ENCODE data around the gene DMC1.

The DMC1 gene

DNA sequence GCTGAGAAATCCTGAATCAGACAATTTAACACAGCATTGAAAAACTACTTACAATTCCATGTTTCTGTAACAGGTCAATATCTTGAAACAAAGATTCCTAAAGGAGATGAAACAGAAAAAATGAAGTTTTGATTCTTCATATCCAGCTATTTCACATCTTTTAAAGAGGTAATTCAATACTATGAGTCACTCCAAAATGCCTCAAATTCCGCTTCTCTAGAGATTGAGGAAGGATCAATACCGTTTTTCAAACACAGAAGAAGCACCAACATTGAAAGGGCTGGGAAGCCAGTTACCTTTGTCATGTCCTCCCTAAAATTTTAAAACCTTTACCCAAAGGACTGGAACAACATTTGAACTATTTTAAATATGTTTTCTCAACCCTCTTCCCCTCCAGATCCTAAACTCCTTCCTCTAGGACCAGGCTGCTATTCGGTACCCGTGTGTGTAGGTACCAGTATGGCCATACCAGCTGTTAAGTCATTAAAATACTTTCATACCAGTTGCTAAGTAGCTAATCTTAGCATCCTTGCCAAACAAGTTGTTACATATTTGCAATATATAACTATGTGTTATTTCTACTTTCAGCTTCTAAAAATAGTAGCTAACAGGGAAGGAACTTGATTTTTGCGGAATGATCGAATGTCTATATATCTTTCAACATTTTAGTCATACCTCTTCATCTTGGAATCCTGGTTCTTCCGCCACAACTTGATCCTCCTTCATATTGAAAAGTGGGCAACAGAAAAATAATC is 2.3 kb downstream of the DMC1 start:
- no peak for DNase-seq (ENCODE audit: low read depth in 2 of 3, low spot score in 2 of 3)

DNA sequence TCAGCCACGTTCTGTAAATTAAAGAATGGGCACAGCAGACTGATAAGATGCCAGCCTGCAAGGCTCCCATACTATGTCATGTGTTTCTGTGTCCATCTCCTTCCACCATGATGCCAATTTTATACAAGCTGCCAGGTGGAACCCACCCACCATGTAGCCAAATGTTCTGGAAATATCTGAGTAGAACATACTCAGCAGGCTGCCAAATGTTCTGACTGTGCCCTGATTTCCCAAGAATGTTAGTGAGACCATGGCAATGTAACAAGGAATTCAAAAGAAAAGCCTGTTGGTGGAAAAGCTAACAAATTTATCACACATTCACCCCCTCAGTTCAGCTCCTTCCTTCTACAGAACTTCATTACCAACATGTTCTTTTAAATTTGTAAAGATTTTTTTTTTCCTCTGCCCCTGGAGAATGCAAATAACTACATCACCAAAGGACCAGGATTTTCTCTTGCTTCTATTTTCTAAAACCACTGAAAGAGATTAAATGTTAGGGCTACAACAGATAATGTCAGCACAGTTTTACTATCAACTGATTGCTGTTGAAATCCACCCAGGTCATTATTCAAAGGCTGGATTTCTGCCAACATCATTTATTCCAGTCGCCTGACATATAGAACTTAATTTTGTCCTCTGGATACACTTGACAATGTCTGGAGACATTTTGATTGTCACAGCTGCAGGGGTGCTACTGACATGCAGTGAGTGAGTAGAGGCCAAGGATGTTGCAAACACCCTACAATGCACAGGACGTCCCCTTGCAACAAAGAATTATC is 3.1 kb downstream of the DMC1 start:
- no peak for DNase-seq (ENCODE audit: low read depth in 2 of 3, low spot score in 2 of 3)

DNA sequence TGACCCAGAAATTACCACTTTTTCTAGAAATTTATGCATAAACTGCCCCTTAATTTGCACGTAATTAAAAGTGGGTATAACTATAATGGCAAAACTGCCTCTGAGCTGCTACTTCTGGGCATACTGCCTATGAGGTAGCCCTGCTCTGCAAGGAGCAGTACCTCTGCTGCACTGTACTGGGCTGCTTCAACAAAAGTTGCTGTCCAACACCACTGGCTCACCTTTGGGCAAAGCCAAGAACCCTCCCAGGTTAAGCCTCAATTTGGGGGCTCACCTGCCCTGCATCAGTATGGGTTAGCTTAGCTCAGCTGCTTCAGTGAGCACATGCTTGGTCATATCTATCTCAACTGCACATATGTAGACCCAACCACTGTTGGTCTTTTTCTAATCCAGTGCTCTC is 4.5 kb downstream of the DMC1 start:
- DNase-seq (ENCODE audit: low read depth in 2 of 3, low spot score in 2 of 3), result no peak

DNA sequence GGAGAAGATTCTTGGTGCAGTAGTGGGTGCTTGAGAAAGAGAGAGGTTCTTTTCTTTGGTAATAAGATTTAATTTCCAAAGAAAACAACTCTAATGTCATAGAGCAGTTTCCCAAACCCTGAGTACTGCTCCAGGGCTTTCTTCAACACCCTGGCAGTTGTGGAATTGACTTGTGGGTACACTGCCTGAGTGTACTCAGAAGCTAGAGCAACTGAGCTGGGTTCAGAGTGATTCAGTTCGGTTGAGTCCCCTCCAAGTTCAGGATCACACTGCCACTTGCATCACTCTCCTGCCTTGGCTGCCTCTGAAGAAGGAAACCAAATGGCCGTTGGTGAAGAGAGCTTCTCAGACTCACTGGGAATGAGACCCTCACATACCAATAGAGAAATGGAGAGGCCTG is 5.3 kb downstream of the DMC1 start:
- DNase-seq (ENCODE audit: low read depth in 2 of 3, low spot score in 2 of 3), result no peak

DNA sequence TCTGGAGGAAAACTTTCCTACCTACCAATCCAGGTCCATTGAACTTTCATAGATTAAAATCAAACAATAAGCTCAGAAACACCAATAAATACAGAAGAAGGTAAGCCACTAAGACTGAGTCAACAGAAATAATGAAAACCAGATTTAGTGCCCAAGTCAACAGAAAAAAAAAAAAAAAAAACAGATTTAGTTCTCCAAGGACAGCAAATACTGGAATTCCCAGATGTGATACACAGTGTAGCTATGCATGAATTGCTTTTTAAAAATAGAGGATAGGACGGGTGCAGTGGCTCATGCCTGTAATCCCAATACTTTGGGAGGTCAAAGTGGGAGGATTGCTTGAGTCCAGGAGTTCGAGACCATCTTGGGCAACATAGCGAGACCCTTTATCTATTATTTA is 15.7 kb downstream of the DMC1 start:
- no peak for DNase-seq (ENCODE audit: low read depth in 2 of 3, low spot score in 2 of 3)

DNA sequence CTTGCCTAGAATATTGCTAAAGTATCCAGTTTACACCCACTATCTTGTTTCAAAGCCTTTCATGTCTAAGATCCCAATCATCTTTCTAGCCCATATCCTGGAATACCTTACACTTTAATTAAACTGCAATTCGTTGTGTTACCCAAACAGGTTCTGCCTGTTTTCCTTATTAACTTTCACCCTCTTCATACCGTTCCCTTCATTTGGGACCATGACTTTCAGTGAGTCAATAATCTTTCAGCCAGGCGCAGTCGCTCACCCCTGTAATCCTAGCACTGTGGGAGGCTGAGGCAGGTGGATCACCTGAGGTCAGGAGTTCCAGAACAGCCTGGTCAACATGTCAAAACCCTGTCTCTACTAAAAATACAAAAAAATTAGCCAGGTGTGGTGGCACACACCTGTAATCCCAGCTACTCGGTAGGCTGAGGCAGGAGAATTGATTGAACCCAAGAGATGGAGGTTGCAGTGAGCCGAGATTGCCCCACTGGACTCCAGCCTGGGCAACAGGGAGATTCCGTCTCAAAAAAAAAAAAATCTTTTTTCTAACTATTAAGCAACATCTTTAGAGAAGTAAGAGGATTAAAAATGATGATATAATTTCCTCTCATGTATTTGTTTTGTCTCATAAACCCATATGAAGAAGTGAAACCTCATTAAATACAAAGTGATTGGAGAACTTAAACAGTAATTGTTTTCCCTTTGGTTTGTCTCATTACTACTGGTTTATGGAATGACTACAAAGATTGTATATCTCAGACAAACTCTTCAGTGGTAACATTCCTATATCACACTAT is 20.7 kb downstream of the DMC1 start:
- no peak for DNase-seq (ENCODE audit: low read depth in 2 of 3, low spot score in 2 of 3)

DNA sequence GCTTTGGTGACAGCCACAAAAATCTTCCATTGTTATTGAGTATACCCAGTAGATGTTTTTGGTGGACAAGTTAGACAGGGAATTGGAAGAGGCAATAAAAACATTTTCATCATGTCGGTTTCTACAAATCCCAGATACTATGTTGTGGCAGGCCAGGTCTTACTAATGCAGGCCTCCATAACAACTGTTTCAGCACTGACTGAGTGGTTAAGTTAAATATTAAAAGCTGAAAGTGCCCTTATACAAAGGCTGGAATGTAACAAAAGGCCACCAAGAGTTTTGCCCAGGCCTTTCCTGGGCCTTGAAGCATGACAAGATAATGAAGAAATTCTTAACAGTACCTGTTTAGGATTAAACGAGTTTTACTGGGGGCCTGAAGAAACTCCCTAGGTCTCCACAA is 29.3 kb downstream of the DMC1 start:
- no peak for DNase-seq (ENCODE audit: low read depth in 2 of 3, low spot score in 2 of 3)

DNA sequence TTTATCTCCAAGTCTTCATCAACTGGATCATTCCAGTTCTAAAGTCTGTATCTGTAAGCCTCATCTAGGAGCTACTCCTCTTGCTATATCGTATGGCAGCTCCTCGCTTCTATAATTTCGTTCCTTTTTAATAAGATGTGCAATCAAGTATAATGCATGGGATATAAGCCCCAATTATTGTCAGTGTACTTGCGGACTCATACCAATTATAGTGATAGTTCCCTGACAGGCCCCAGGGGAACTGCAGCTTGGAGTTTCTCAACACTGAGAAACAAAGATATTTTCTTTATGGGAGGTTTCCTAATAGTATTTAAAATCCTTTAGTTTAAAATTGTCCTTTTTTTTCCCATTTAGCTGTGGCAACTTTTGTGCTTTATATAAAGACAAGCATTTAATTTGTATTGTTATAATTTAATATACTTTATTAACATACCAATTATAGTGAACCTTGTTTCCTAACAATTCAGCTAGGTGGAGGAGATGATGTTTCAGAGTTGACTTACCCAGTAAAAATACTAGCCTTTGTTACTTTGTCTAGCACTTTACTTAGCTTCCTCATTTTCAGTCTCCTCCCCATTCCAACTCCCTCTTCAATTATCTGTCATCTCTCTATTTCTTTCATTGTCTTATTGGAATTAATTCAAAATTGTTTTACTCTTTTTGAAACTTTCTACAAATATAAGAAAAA is 38.6 kb downstream of the DMC1 start:
- no peak for DNase-seq (ENCODE audit: low read depth in 2 of 3, low spot score in 2 of 3)

DNA sequence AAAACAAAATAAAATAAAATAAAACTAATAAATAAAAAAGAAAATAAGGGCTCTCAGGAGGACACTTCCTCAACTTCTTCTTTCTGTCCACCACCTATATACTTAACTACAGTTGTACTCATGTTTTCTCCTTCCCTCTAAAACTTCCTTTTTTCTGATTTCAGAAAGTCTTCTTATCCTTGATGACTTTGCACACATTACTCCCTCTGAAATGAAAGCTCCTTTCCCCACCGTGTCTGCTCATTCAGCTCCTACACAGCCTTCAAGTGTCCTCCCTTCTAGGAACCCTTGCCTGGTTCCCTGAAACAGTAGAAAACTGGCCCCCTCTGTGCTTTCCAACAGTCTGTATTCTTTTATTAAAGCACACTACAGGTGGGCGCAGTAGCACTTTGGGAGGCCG is 45.6 kb downstream of the DMC1 start:
- no peak for DNase-seq (ENCODE audit: low read depth in 2 of 3, low spot score in 2 of 3)

DNA sequence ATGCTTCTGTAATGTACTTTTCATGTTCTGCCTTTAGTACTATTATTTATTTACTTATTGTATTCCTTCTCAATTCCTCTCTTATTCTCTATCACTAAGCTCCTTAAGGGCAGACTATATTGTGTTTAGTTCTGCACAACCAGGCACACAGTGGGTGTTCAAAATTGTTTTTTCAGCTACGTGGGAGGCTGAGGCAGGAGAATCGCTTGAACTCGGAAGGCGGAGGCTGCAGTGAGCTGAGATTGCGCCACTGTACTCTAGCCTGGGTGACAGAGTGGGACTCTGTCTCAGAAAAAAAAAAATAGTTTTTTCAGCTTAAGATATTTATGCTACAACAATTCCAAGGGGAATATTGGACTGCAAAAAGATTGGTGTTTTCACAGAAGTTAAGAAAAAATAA is 46.5 kb downstream of the DMC1 start:
- DNase-seq (ENCODE audit: low read depth in 2 of 3, low spot score in 2 of 3), result no peak

DNA sequence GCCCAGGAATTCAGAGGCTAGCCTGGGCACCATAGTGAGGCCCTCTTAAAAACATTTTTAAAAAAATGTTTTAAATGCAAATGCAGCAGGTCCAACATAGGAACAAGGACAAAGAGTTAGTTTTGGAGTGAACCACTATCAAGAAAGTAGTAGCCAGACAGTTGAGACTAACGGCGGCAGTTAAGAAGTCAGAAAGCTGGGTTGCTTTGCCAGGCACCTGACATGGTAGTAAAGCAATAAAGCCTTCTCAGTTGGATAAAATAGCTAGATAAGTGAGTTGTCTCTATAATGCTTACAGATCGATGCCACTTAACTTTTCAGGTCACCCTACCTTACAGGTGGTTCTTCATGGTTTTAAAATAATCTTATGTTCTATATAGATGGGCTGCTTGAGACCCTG is 47.0 kb downstream of the DMC1 start:
- DNase-seq (ENCODE audit: low read depth in 2 of 3, low spot score in 2 of 3), result no peak

DNA sequence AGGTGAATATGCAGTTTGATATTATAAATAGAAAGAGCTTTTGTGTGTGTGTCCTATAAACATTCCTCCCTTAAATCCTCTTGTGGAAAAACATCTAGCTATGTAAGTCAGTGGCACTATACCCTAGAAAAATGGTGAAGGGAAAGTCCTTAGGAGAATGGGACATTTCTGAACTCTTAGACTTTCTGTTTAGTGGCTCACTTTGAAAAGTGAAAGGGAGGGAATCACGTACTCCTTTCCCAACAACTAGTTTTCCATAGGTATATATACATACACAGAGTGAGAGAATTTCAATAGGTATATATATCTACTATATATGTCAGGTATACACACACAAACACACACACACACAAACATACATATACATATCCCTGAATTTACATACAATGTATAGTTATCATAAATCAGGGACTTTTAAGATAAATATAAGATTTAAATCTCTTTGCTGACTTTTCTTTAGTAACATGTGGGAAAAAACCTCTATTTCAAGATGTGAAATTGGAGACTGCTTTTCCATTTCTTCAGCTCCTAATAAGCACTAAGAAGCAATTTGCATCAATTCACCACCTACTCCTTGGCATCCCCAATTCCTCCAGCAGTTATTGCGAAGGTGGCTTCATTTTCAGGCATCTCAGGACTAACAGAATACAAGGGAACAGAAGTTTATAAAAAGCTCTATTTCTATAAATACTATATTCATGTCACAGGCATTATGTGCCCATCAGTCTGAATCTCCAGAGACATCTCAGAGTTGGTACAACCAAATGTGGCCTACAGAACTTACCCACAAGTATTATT is 50.3 kb downstream of the DMC1 start:
- no peak for DNase-seq (ENCODE audit: low read depth in 2 of 3, low spot score in 2 of 3)

DNA sequence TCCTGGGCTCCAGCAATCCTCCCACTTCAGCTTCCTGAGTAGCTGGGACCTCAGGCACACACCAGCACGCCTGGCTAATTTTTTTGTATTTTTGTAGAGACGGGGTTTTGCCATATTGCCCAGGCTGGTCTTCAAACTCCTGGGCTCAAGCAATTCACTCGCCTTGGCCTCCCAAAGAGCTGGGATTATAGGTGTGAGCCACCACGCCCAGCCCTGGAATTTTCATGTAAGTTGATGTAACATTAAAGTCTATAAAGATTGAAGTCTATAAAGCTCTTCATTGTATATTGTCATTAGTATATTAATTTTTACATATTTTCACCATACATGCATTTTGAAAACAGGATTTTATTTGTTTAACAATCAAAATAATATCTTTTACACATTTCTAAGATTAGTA is 51.4 kb downstream of the DMC1 start:
- no peak for DNase-seq (ENCODE audit: low read depth in 2 of 3, low spot score in 2 of 3)

DNA sequence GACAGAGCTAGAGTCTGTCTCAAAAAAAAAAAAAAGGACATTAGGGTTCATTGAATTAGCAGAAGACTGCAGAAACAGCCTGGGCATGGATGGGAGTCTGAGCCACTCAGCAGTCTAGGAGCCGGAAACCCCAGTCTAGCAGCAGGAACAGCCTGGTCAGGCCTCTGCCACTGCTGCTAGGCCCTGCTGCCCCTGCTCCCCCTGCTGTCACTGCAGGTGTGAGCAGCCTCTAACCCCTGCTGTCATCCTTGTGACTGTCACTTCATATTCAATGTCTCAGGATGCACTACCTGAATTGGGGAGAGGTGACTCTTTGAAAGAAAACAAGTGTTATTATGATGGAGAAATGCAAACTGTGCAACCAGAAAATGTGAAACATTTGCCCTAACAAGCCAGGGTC is 56.9 kb downstream of the DMC1 start:
- DNase-seq (ENCODE audit: low read depth in 2 of 3, low spot score in 2 of 3), result no peak

DNA sequence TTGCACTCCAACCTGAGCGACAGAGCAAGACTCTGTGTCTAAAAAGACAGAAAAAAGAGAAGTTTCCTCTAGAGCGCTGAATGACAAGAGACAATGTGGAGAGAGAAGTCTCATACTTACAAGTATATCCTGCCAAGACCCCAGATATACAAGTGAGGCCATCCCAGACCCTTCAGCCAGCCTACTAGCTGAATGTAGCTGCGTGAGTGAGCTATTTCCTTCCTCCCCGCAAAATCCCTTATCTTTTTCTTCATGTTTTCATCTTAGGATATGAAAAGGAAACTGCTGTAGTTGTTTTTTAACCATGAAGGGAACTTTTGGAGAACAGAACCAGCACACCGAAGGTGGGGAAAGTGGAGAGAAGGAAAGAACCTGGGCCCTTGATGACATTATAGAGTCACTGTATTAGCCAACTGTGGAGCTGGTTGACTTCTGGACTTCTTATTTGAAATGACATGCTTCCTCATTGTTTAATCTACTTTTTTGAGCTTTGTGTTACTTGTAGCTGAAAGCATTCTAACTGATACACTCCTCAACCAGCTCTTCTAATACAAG is 59.5 kb downstream of the DMC1 start:
- DNase-seq (ENCODE audit: low read depth in 2 of 3, low spot score in 2 of 3), result no peak

DNA sequence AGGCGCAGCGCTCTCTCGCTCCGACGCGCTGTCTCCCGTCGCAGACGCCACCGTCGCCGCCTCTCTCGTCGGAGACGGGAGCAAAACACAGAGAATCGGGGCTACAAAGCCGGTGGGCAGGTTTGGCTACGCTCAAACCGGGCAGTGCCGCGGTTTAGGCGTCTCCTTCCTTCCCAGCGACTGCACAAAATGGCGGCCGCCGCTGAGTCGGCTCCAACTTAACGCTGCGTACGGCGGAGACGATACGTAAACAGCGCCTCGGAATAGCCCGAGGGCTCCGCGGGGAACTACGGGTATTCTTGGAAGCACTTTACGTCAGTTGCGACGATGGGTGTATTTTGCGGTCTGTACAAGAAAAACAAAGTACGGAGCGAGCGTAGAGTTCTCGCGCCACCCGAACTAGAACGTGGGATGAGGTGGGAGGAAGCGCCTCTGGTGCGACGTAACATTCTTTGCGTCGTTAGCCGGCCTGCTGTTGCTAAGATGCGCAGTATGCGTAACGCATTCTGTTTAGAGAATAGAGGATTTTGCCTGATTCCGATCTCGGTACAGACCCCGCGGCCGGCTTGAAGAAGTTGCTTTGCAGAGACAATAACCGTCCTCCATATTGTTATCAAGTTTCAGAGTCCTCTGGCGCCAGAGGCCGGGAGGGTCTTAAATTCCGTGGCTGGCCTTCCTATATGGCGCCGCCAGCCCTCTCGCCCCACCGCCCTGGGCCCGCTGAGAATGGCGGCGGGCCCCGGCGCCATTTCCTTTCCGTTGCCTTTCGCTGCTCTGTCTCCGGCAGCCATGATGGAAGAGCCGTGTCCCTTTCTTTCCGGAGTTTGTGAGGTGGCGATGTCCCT is 63.6 kb downstream of the DMC1 start, which contains the start of gene DDX17:
Gene DDX17 (minus strand): TSS at position 194 of the 845 bp plus-strand sequence.
- DNase-seq (ENCODE audit: low read depth in 2 of 3, low spot score in 2 of 3), result peak; percentile 84 to 95 (median 84)

DNA sequence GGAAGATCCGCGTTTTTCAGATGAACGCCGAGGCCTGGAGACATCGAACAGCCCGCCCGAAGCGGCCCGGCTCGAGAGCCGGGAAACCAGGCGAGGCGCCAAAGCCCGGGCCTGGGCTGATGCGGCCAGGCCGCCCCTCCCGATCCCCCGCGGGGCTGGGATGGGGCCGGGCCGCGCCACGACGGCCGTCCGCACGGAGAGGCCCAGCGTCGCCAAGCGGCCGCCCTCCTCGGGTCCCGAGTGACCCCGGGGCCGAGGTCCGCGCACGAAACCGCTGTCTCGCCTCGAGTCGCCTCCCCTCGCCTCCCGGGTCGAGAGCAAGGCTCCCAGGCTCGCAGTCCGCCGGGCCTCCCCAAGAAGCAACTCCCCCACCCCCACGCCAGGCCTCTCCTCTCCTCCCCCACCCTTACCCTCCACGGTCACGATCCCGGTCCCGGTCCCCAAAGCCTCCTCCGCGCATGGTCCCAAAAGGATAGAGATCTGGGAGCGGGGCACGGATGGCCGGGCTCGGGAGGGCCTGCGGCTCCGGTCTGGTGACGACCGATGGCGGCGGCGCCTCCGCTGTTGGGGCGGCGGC is 64.4 kb downstream of the DMC1 start:
- peak; percentile 25 to 48 (median 36) for DNase-seq (ENCODE audit: low read depth in 2 of 3, low spot score in 2 of 3)

DNA sequence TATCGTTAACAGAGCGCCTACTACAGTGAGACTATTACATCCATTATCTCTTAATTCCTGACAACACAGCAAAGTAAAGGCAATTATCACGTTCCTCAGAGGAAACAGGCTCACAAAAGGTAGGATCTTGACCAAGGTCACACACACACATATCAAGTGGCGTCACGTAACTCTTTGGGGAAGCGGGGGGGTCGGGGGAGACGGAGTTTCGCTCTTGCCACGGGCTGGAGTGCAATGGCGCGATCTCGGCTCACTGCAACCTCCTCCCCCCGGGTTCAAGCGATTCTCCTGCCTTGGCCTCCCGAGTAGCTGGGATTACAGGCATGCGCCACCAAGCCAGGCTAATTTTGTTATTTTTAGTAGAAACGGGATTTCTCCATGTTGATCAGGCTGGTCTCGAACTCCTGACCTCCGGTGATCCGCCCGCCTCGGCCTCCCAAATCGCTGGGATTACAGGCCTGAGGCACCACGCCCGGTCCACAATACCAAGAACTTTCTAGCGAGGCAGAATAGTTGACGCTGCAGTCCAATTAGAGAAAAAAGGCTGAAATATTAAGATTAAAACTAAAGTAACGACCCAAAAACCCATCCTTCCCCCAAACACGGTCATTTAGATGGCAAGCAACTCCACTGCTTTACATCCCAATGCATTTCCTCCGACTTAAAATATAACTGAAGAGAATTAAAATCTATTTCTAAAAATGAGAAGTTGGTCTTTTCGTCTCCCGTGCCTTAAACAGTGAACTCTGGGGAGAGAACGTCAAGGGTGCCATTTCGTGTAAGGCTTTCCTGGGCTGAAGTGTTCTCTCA is 65.0 kb downstream of the DMC1 start:
- DNase-seq (ENCODE audit: low read depth in 2 of 3, low spot score in 2 of 3), result peak in 1 of 3 experiments; percentile 31
